ENCODE measurements around the gene NPRL2. TPM values are rescaled to one million over a fixed set of nuclear protein-coding genes. Genes with fewer than 3 reads are reported as not detected.

NPRL2 gene
- total and polyA plus RNA-seq, 9 of the 15 experiments (the other 6 are each of a cell fraction or from before 2014, with no cell fraction given): 17.4 to 40.4 (median 24.4) TPM

DNA sequence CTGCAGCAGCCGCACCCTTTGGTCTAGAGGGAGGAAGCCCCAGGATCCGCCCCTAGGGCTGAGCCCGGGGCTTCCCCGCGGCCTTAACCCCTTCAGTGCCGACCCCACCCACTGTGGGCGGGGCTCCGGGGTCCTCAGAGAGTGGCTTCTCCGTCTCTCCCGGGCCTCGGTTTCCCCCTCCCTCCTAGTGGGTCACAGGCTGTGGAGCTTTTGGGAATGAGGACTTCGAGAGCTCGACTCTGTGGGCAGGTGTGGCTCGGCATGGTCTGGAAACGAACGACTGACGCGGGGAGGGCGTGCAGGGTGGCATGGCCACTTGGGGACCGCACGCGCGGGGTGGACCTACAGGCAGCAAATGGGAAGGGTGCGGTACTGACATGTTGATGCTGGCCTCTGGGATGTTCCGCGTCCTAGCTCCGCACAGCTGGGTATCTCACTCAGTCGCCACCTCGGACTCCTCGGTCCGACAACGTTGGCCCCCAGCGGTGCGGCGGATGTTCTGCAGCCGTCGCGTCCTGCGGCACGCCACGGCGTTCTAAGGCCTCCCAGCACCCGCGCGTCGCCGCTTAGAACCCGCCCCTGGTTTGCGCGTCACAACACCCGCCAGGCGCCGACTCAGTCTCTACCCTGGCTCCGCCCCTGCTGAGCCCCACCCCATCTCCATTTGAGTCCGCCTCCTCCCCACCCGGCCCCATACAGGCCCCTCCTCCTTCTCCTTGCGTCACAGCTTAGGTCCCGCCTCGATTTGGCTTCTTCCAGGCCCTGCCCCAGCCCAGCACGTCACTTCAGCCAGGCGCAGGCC is 51.5 kb downstream of the NPRL2 start, which contains the start of the genes HYAL3 and NAA80 (continued):
- TF ChIP-seq ZC3H4 (CRISPR knock-in tag; IDR thresholded peaks at IDR 0.05; ENCODE audit: borderline replicate concordance) (no peak), POLR2B (IDR thresholded peaks at IDR 0.05; ENCODE audit: low read depth, partially characterized antibody) (peak; percentile 70), CREBBP (IDR thresholded peaks at IDR 0.05; ENCODE audit: low read depth, low read length) (no peak), KLF13 (tag; IDR thresholded peaks at IDR 0.05; ENCODE audit: borderline replicate concordance, low read depth) (peak; percentile 71; the same call in 1 of the 2 replicates), TCF7L2 (IDR thresholded peaks at IDR 0.05; ENCODE audit: low read depth, low read length) (no peak), POLR2AphosphoS5 (IDR thresholded peaks at IDR 0.05; ENCODE audit: control insufficient read depth, insufficient read depth, low read depth, low read length) (0 out of 2 replicates have a peak, but pooled peaks have one; percentile 15), PHF21A (IDR thresholded peaks at IDR 0.05; ENCODE audit: borderline replicate concordance, low read depth) (no peak), RHOXF2B (CRISPR knock-in tag; conservative IDR thresholded peaks at IDR 0.05) (no peak), MNT (conservative IDR thresholded peaks at IDR 0.05) (peak; percentile 79 to 86), FOXK2 (conservative IDR thresholded peaks at IDR 0.05 in 1 of 2, IDR thresholded peaks at IDR 0.05 in 1 of 2; ENCODE audit: low read depth in 2 of 2) (0 out of 4 replicates have a peak, but pooled peaks of 1 of the 2 experiments have one; percentile 11), KDM2B (CRISPR knock-in tag; IDR thresholded peaks at IDR 0.05) (no peak), THAP12 (CRISPR knock-in tag; IDR thresholded peaks at IDR 0.05) (peak; percentile 53; the same call in 1 of the 2 replicates), TAF1 (IDR thresholded peaks at IDR 0.05; ENCODE audit: control insufficient read depth, extremely low read depth, insufficient read depth, low read length, severe bottlenecking) (peak; percentile 38), U2AF1 (optimal IDR thresholded peaks at IDR 0.05; ENCODE audit: low read depth, low read length) (no peak), CTBP1 (IDR thresholded peaks at IDR 0.05; ENCODE audit: borderline replicate concordance) (peak; percentile 64), MBD2 (IDR thresholded peaks at IDR 0.05; ENCODE audit: borderline replicate concordance, low read depth) (peak; percentile 18; the same call in 1 of the 2 replicates), MEF2A (IDR thresholded peaks at IDR 0.05; ENCODE audit: control insufficient read depth, low read depth, low read length) (no peak), ZNF12 (CRISPR knock-in tag; IDR thresholded peaks at IDR 0.05) (no peak), HCFC1 (IDR thresholded peaks at IDR 0.05; ENCODE audit: low read depth, low read length) (peak; percentile 54), CBX8 (IDR thresholded peaks at IDR 0.05; ENCODE audit: borderline replicate concordance, extremely low read depth, low read depth, low read length, poor library complexity, severe bottlenecking) (no peak)
- TF ChIP-seq, protein P1, sequence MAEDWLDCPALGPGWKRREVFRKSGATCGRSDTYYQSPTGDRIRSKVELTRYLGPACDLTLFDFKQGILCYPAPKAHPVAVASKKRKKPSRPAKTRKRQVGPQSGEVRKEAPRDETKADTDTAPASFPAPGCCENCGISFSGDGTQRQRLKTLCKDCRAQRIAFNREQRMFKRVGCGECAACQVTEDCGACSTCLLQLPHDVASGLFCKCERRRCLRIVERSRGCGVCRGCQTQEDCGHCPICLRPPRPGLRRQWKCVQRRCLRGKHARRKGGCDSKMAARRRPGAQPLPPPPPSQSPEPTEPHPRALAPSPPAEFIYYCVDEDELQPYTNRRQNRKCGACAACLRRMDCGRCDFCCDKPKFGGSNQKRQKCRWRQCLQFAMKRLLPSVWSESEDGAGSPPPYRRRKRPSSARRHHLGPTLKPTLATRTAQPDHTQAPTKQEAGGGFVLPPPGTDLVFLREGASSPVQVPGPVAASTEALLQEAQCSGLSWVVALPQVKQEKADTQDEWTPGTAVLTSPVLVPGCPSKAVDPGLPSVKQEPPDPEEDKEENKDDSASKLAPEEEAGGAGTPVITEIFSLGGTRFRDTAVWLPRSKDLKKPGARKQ (CRISPR knock-in tag; IDR thresholded peaks at IDR 0.05): no peak

Measured in K562 (cell line).